ENCODE results near the gene KDM8.

GRCh38 chr16:27205423-27206065, 2.2 kb downstream of the KDM8 start:
- TF ChIP-seq CTCF (IDR thresholded peaks at IDR 0.05) = no peak
- no peak for TF ChIP-seq POLR2A (IDR thresholded peaks at IDR 0.05)
- TF ChIP-seq EP300 (IDR thresholded peaks at IDR 0.05) = no peak
- TF ChIP-seq POLR2AphosphoS5 (IDR thresholded peaks at IDR 0.05) = no peak

All from sigmoid colon (tissue), 4 donors.